Endodermal cell (in vitro differentiated cells): ENCODE data around the gene METTL21A. TPM values are rescaled to one million over a fixed set of nuclear protein-coding genes. Genes with fewer than 3 reads are reported as not detected.

Source experiments
- DNase-seq: peaks from one replicate; pipeline ENCODE4 v3.0.0-alpha.2; 2017
- H3K27ac ChIP-seq: 2 replicates; pipeline ENCODE4 v1.5.1; 2013; ENCODE audit warnings: mild to moderate bottlenecking, low read depth, low read length, moderate library complexity
- H3K27me3 ChIP-seq: 2 replicates; pipeline ENCODE4 v1.6.1; 2013; ENCODE audit warnings: mild to moderate bottlenecking, low read length, moderate library complexity; ENCODE audit not compliant: insufficient read depth, control insufficient read depth, poor library complexity, severe bottlenecking
- H3K36me3 ChIP-seq: 2 replicates; pipeline ENCODE4 v1.7.0; 2013; ENCODE audit warnings: mild to moderate bottlenecking, low read length, moderate library complexity; ENCODE audit not compliant: control insufficient read depth, insufficient read depth
- H3K4me1 ChIP-seq: one replicate; pipeline ENCODE4 v1.7.0; 2013; ENCODE audit warnings: low read length; ENCODE audit not compliant: control insufficient read depth, insufficient read depth
- H3K4me3 ChIP-seq: 2 replicates; pipeline ENCODE4 v1.5.1; 2013; ENCODE audit warnings: mild to moderate bottlenecking, low read length, moderate library complexity
- H3K9ac ChIP-seq: 2 replicates; pipeline ENCODE4 v1.6.1; 2013; ENCODE audit warnings: mild to moderate bottlenecking, low read length, moderate library complexity; ENCODE audit not compliant: poor library complexity, severe bottlenecking; ENCODE audit errors: extremely low read depth
- H3K9me3 ChIP-seq: 2 replicates; pipeline ENCODE4 v1.6.1; 2013; ENCODE audit warnings: mild to moderate bottlenecking, low read length, moderate library complexity; ENCODE audit not compliant: control insufficient read depth
- H3K27ac Mint-ChIP-seq: 2 replicates; pipeline ENCODE4 v1.8.0; 2020; ENCODE audit warnings: mixed read lengths
- H3K27me3 Mint-ChIP-seq: 2 replicates; pipeline ENCODE4 v1.8.0; 2021; ENCODE audit warnings: mild to moderate bottlenecking, mixed read lengths; ENCODE audit not compliant: insufficient read depth
- H3K36me3 Mint-ChIP-seq: 2 replicates; pipeline ENCODE4 v1.8.0; 2020; ENCODE audit warnings: low read depth, mixed read lengths
- H3K4me1 Mint-ChIP-seq: 2 replicates; pipeline ENCODE4 v1.8.0; 2020; ENCODE audit warnings: mixed read lengths
- H3K4me3 Mint-ChIP-seq: 2 replicates; pipeline ENCODE4 v1.8.0; 2020; ENCODE audit warnings: mild to moderate bottlenecking, moderate library complexity, mixed read lengths
- H3K9me3 Mint-ChIP-seq: 2 replicates; pipeline ENCODE4 v1.8.0; 2020; ENCODE audit warnings: mild to moderate bottlenecking, mixed read lengths
- CTCF ChIP-seq: fragments of 200-600 bp; sonication (generic); conservative IDR thresholded peaks from 2 replicates; pipeline ENCODE4 v1.5.0; 2021; ENCODE audit warnings: antibody characterized with exemption, mild to moderate bottlenecking
- WGBS, 2 experiments: methylation state at CpG; one replicate each; pipeline versions ENCODE4 v1.1.5 to v1.1.7; 2013; ENCODE audit warnings: missing lambda C conversion rate in 2 of 2, mixed read lengths in 1 of 2; ENCODE audit not compliant: insufficient coverage in 1 of 2, insufficient read length in 1 of 2; 5-methylcytosine and 5-hydroxymethylcytosine counted together
- total RNA-seq, 2 donors: library from RNA; stranded (reverse); fragmentation: NEBNext Ultra II Directional in 1 of 2; extraction: Animal tissue kit (Norgen Biotek cat#: 25700) in 1 of 2; gene quantifications; 2 replicates in 1 of 2; 3 replicates in 1 of 2; pipeline ENCODE4 v1.2.1, GENCODE V29; 2021

Gene METTL21A
- total RNA-seq, 2 donors from 2014 or later: 43.4 to 61.2 TPM

DNA sequence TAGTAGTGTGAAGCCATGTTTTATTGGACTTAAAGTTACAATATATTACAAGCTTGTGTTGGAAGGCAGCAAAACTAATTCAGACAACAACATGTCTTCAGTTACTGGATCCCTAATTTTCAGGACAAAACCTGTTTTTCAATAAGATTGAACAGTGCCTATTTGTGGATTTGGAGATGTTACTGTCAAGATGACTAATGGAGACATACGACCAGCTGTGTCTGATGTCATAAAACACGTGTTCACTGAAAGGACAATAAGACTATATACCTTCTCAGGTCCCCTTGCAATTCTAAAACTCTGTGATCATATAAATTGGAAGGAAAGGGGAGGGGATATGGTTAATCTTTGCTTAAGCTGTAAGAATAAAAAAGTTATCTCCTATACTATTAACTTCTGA lies 21.7 kb downstream of the METTL21A start:
- DNase-seq: no peak
- Mint-ChIP-seq H3K9me3 (no peaks in the 10 kb centered on the region), H3K4me3 (no peak overlapping the region), H3K27ac (peak overlapping the region; percentile 85), H3K27me3 (no peaks in the 10 kb centered on the region), H3K36me3 (peaks cover 20% of the 10 kb centered on the region), H3K4me1 (peaks cover 21% of the 10 kb centered on the region)
- Histone ChIP-seq H3K9ac (no peak overlapping the region), H3K27me3 (no peaks in the 10 kb centered on the region), H3K27ac (no peak overlapping the region), H3K9me3 (no peaks in the 10 kb centered on the region), H3K36me3 (peaks cover 31% of the 10 kb centered on the region), H3K4me3 (no peak overlapping the region), H3K4me1 (peaks cover 6% of the 10 kb centered on the region)
- 92% methylated on average over 2 of the region's 2 CpGs; no CpG with 5 or more reads in 1 of the 2 experiments for WGBS, 2 experiments
- TF ChIP-seq CTCF: no peak

DNA sequence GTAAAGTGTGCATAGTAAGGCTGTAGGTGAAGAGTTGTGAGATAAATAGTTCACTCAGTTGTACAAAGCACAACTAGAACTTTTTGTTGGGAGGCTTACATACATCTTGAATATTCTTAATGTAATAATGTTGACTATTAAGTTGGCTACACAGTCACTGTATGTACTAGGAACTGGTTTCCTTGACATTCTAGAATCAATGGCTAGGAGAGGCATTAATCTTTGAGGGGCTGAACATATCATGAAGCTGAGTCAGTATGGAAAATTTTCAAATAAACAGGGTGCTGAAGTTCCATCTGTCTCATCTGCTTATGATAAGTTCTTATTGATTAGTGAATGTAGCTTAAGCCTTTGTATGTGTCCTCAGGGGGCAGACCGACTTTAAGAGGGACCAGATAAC lies 23.4 kb downstream of the METTL21A start:
- Histone ChIP-seq H3K27me3 (no peaks in the 10 kb centered on the region), H3K4me3 (no peak overlapping the region), H3K9me3 (no peaks in the 10 kb centered on the region), H3K4me1 (peaks cover 6% of the 10 kb centered on the region), H3K36me3 (peaks cover 42% of the 10 kb centered on the region), H3K9ac (no peak overlapping the region), H3K27ac (no peak overlapping the region)
- no peak for DNase-seq
- Mint-ChIP-seq H3K9me3 (no peaks in the 10 kb centered on the region), H3K4me1 (peaks cover 21% of the 10 kb centered on the region), H3K27ac (peak overlapping the region; percentile 25), H3K36me3 (peaks cover 20% of the 10 kb centered on the region), H3K27me3 (no peaks in the 10 kb centered on the region), H3K4me3 (no peak overlapping the region)
- TF ChIP-seq CTCF: no peak
- 80% methylated on average over 1 of the region's 1 CpG; no CpG with 5 or more reads in 1 of the 2 experiments for WGBS, 2 experiments

- H3K36me3 Mint-ChIP-seq: peaks cover 28% of the 10 kb centered on the region
Observed at GRCh38 chr2:207600231-207600630, 25.0 kb downstream of the METTL21A start.

More at GRCh38 chr2:207600231-207600630, 25.0 kb downstream of the METTL21A start:
- Histone ChIP-seq H3K4me1 (peaks cover 6% of the 10 kb centered on the region), H3K9ac (no peak overlapping the region), H3K36me3 (peaks cover 51% of the 10 kb centered on the region), H3K27ac (no peak overlapping the region), H3K27me3 (no peaks in the 10 kb centered on the region), H3K4me3 (peak overlapping the region; percentile 9), H3K9me3 (no peaks in the 10 kb centered on the region)
- Mint-ChIP-seq H3K9me3 (no peaks in the 10 kb centered on the region), H3K4me1 (peaks cover 25% of the 10 kb centered on the region), H3K27ac (no peak overlapping the region), H3K27me3 (no peaks in the 10 kb centered on the region), H3K4me3 (no peak overlapping the region)
- TF ChIP-seq CTCF: no peak
- no peak for DNase-seq
